HFF-Myc (cell line): ENCODE measurements around the gene ZNF853.
"Not testable (repeated sequence)": the region's sequence is repeated elsewhere in the genome, so short reads cannot be mapped to it uniquely, and the experiment has no call there.

ENCODE experiments used
- DNase-seq: peaks from one replicate; pipeline ENCODE4 v3.0.0-alpha.2; 2011; ENCODE audit warnings: low read depth; ENCODE audit errors: extremely low read depth
- H3K4me3 ChIP-seq: replicated peaks from 2 replicates; pipeline ENCODE4 v1.5.1; 2011; ENCODE audit warnings: low read depth, mild to moderate bottlenecking, control low read depth, low read length
- CTCF ChIP-seq: IDR thresholded peaks from 2 replicates; pipeline ENCODE4 v1.5.1; 2012; ENCODE audit warnings: mild to moderate bottlenecking, low read depth, low read length, control low read depth; ENCODE audit errors: missing control alignments

ZNF853 gene

GRCh38 chr7:6614953-6615722, at the start of gene ZNF853:
ZNF853 (plus strand) TSS chr7:6615610; CDS start chr7:6616175, 565 bp downstream.
- no peak for TF ChIP-seq CTCF
- no peak for DNase-seq
- H3K4me3 ChIP-seq, result peak within 1 kb of the TSS; percentile 39

GRCh38 chr7:6565655-6566054, 49.8 kb upstream of the ZNF853 start:
- DNase-seq, result no peak
- TF ChIP-seq CTCF, result no peak
- H3K4me3 ChIP-seq, result no peak overlapping the region

DNA sequence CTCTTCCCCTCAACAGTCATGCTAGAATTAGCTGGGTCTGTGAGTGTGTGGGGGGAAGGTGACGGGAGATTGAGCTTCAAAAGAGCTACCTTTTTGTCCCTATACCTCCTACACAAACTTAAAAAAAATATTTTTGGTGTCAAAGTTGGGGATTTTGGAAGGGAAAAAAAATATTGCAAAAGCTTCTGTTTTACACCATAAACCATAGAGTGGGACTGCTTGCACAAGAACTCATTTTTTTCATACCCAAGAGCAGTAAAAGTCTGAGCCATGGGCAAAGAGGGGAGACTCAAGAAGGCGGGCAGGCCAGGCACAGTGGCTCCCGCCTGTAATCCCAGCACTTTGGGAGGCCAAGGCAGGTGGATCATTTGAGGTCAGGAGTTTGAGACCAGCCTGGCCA, 47.5 kb upstream of the ZNF853 start:
- DNase-seq, result no peak
- TF ChIP-seq CTCF, result no peak

DNA sequence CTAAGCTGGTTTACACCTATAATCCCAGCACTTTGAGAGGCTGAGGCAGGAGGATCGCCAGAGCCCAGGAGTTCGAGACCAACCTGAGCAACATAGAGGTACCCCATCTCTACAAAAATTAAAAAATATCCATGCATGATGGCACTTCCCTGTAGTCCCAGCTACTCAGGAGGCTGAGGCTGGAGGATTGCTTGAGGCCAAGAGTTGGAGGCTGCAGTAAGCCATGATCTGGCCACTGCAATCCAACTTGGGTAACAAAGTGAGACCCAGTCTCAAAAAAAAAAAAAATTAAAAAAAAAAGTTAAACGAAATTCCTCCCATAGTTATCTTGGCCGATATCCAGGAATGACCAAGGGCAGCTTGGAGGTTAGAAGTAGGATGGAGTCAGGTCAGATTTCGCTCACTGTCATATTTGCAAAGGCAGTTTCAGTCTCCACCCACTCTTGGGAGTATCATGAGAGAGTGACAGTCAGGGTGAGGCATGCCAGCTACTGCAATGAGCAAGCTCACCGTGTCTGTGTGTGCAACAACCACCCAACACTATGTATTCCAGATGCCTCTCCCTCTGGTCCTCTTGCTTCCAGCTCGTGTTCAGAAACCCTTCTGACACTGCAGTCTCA, 44.1 kb upstream of the ZNF853 start:
- H3K4me3 ChIP-seq, result no peak overlapping the region
- TF ChIP-seq CTCF, result no peak
- DNase-seq, result no peak

More for the DNA sequence above, 47.5 kb upstream of the ZNF853 start:
- no peak overlapping the region for H3K4me3 ChIP-seq

- DNase-seq, result no peak
- no peak for TF ChIP-seq CTCF
- H3K4me3 ChIP-seq, result no peak overlapping the region
Observed at GRCh38 chr7:6575281-6576023, 40.0 kb upstream of the ZNF853 start.

- peak overlapping the region; percentile 70 for H3K4me3 ChIP-seq
Observed at GRCh38 chr7:6576024-6576866, 39.2 kb upstream of the ZNF853 start.

GRCh38 chr7:6576867-6577368, 38.5 kb upstream of the ZNF853 start:
- DNase-seq, result not testable (repeated sequence)
- peak overlapping the region; percentile 70 for H3K4me3 ChIP-seq

More at GRCh38 chr7:6576024-6576866, 39.2 kb upstream of the ZNF853 start:
- TF ChIP-seq CTCF, result no peak
- DNase-seq, result no peak
